RWPE2 (cell line): ENCODE measurements around the gene GNAO1.

Experiments used
- ATAC-seq: fragments of 200-7000 bp; cut with Tn5 transposase; 3 replicates; pipeline ENCODE4 v1.9.1; 2021; ENCODE audit warnings: low read depth
- DNase-seq: peaks from one replicate; pipeline ENCODE4 v3.0.0-alpha.2; 2020; ENCODE audit warnings: low spot score
- H3K27ac ChIP-seq: fragments of 450-650 bp; 2 replicates; pipeline ENCODE4 v1.5.1; 2017; ENCODE audit warnings: mild to moderate bottlenecking; ENCODE audit not compliant: poor library complexity, severe bottlenecking
- H3K27me3 ChIP-seq: fragments of 250-450 bp; sonication (Bioruptor Pico); 2 replicates; pipeline ENCODE4 v1.5.1; 2021; ENCODE audit warnings: mild to moderate bottlenecking, moderate library complexity; ENCODE audit not compliant: insufficient read depth, poor library complexity, severe bottlenecking
- H3K36me3 ChIP-seq: fragments of 250-450 bp; sonication (Bioruptor Pico); 2 replicates; pipeline ENCODE4 v1.5.1; 2020; ENCODE audit warnings: low read depth, mild to moderate bottlenecking, moderate library complexity
- H3K4me1 ChIP-seq: fragments of 250-450 bp; sonication (Bioruptor Pico); 2 replicates; pipeline ENCODE4 v1.5.1; 2021; ENCODE audit warnings: mild to moderate bottlenecking, moderate library complexity; ENCODE audit not compliant: insufficient read depth, poor library complexity, severe bottlenecking
- H3K4me3 ChIP-seq: fragments of 250-450 bp; sonication (Bioruptor Pico); 2 replicates; pipeline ENCODE4 v1.5.1; 2021; ENCODE audit warnings: mild to moderate bottlenecking, moderate library complexity; ENCODE audit not compliant: severe bottlenecking
- H3K9me3 ChIP-seq: fragments of 250-450 bp; sonication (Bioruptor Pico); 2 replicates; pipeline ENCODE4 v1.5.1; 2021; ENCODE audit warnings: mild to moderate bottlenecking, moderate library complexity; ENCODE audit not compliant: severe bottlenecking
- TF ChIP-seq, protein P1 (sequence below): fragments of 450-650 bp; IDR thresholded peaks from one replicate; pipeline ENCODE4 v1.5.1; 2017; ENCODE audit warnings: mild to moderate bottlenecking, moderate library complexity; ENCODE audit not compliant: poor library complexity, severe bottlenecking

GNAO1 gene

GRCh38 chr16:56350491-56351405, 159.5 kb downstream of the GNAO1 start:
- no peak overlapping the region for H3K4me3 ChIP-seq
- H3K9me3 ChIP-seq: no peaks in the 10 kb centered on the region
- H3K4me1 ChIP-seq: no peaks in the 10 kb centered on the region
- TF ChIP-seq, protein P1, sequence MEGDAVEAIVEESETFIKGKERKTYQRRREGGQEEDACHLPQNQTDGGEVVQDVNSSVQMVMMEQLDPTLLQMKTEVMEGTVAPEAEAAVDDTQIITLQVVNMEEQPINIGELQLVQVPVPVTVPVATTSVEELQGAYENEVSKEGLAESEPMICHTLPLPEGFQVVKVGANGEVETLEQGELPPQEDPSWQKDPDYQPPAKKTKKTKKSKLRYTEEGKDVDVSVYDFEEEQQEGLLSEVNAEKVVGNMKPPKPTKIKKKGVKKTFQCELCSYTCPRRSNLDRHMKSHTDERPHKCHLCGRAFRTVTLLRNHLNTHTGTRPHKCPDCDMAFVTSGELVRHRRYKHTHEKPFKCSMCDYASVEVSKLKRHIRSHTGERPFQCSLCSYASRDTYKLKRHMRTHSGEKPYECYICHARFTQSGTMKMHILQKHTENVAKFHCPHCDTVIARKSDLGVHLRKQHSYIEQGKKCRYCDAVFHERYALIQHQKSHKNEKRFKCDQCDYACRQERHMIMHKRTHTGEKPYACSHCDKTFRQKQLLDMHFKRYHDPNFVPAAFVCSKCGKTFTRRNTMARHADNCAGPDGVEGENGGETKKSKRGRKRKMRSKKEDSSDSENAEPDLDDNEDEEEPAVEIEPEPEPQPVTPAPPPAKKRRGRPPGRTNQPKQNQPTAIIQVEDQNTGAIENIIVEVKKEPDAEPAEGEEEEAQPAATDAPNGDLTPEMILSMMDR: no peak
- H3K27me3 ChIP-seq: no peaks in the 10 kb centered on the region
- no peaks in the 10 kb centered on the region for H3K36me3 ChIP-seq
- no peak overlapping the region for H3K27ac ChIP-seq
- ATAC-seq (no peak), DNase-seq (no peak)

DNA sequence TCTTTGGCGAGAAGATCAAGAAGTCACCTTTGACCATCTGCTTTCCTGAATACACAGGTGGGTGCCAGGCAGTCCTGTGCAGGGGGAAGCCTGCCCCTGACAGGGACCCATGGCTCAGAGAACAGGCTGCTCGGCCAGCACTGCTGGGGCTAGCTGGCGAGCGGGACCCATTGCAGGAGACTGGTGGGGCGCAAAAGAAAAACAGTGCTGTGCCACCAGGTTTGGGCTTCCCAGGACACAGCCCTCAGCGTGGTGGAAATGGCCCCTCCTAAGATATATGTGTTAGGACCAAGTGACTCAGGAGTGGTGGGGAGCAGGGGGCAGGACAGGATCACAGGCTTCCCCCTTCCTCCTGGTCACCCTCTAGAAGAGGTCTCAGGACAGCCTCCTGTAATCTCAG, 160.2 kb downstream of the GNAO1 start:
- peaks cover 3% of the 10 kb centered on the region for H3K4me1 ChIP-seq
- H3K27me3 ChIP-seq: no peaks in the 10 kb centered on the region
- no peaks in the 10 kb centered on the region for H3K9me3 ChIP-seq
- ATAC-seq: no peak
- DNase-seq: no peak
- TF ChIP-seq, protein P1: no peak
- H3K27ac ChIP-seq: no peak overlapping the region
- H3K36me3 ChIP-seq: no peaks in the 10 kb centered on the region
- H3K4me3 ChIP-seq: no peak overlapping the region

- no peak overlapping the region for H3K4me3 ChIP-seq
- H3K27ac ChIP-seq: no peak overlapping the region
- DNase-seq (no peak), ATAC-seq (no peak)
- TF ChIP-seq, protein P1: no peak
- no peaks in the 10 kb centered on the region for H3K36me3 ChIP-seq
- H3K9me3 ChIP-seq: no peaks in the 10 kb centered on the region
- H3K4me1 ChIP-seq: peaks cover 3% of the 10 kb centered on the region
- no peaks in the 10 kb centered on the region for H3K27me3 ChIP-seq
Observed at GRCh38 chr16:56352351-56353053, 161.2 kb downstream of the GNAO1 start.

GRCh38 chr16:56353054-56353921, 162.0 kb downstream of the GNAO1 start:
- TF ChIP-seq, protein P1: no peak
- H3K4me1 ChIP-seq: peaks cover 3% of the 10 kb centered on the region
- H3K9me3 ChIP-seq: no peaks in the 10 kb centered on the region
- ATAC-seq (no peak), DNase-seq (peak; percentile 61)
- H3K27ac ChIP-seq: no peak overlapping the region
- no peaks in the 10 kb centered on the region for H3K36me3 ChIP-seq
- H3K27me3 ChIP-seq: no peaks in the 10 kb centered on the region
- H3K4me3 ChIP-seq: no peak overlapping the region
